Measurements from ENCODE around the gene ZSCAN29. TPM values are rescaled to one million over a fixed set of nuclear protein-coding genes. Genes with fewer than 3 reads are reported as not detected.

Gene ZSCAN29
- polyA plus RNA-seq, 1 donor from 2014 or later, result 37.5 TPM

DNA sequence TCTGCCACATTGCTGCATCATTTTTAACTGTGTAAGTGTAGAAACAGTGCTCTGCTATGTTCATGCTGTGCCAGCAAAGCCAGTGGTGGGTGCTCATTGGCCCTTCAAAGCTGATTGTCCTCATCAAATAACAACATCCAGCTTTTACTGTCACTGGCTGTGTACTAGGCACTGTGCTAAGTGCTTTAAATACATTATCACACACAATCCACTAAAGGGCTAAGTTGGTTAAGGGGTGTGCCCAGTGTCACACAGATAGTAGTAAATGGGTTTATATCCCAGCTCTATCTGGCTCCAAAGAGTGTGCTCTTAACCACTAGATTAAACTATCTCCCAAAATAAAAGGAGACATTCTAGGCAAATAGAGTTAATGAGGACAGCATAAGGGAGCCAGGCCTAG lies 7.8 kb upstream of the ZSCAN29 start:
- Histone ChIP-seq H3K4me2 (ENCODE audit: low read length) (no peak overlapping the region), H3K9me2 (ENCODE audit: insufficient read depth, low read length) (no peaks in the 10 kb centered on the region), H3K9ac (ENCODE audit: low read length) (no peak overlapping the region), H3K36me3 (ENCODE audit: insufficient read depth, low read length) (peaks cover 3% of the 10 kb centered on the region), H2AFZ (ENCODE audit: low read depth, low read length) (no peak overlapping the region), H3K27me3 (ENCODE audit: insufficient read depth, low read depth, low read length) (no peaks in the 10 kb centered on the region), H3K27ac (ENCODE audit: low read length) (no peak overlapping the region), H4K20me1 (ENCODE audit: insufficient read depth) (peaks cover 4% of the 10 kb centered on the region), H3K79me2 (replicated peaks; ENCODE audit: insufficient read depth, low read length) (no peaks in the 10 kb centered on the region), H3K9me3 (ENCODE audit: low read length) (no peaks in the 10 kb centered on the region), H3F3A (ENCODE audit: insufficient read depth, low read length, poor library complexity, severe bottlenecking) (no peaks in the 10 kb centered on the region), H3K4me3 (ENCODE audit: low read length) (no peak overlapping the region)
- TF ChIP-seq POLR2AphosphoS5 (IDR thresholded peaks at IDR 0.05) (no peak), RAD21 (conservative IDR thresholded peaks at IDR 0.05) (no peak), TAF1 (IDR thresholded peaks at IDR 0.05; ENCODE audit: low read depth) (no peak), EP300 (conservative IDR thresholded peaks at IDR 0.05; ENCODE audit: poor library complexity, severe bottlenecking) (no peak), SMC3 (conservative IDR thresholded peaks at IDR 0.05; ENCODE audit: poor library complexity) (no peak), EZH2 (IDR thresholded peaks at IDR 0.05; ENCODE audit: borderline replicate concordance, insufficient read depth, low read length, poor library complexity, severe bottlenecking) (no peak), MXI1 (conservative IDR thresholded peaks at IDR 0.05; ENCODE audit: poor library complexity, severe bottlenecking) (no peak)
- TF ChIP-seq, protein P1, sequence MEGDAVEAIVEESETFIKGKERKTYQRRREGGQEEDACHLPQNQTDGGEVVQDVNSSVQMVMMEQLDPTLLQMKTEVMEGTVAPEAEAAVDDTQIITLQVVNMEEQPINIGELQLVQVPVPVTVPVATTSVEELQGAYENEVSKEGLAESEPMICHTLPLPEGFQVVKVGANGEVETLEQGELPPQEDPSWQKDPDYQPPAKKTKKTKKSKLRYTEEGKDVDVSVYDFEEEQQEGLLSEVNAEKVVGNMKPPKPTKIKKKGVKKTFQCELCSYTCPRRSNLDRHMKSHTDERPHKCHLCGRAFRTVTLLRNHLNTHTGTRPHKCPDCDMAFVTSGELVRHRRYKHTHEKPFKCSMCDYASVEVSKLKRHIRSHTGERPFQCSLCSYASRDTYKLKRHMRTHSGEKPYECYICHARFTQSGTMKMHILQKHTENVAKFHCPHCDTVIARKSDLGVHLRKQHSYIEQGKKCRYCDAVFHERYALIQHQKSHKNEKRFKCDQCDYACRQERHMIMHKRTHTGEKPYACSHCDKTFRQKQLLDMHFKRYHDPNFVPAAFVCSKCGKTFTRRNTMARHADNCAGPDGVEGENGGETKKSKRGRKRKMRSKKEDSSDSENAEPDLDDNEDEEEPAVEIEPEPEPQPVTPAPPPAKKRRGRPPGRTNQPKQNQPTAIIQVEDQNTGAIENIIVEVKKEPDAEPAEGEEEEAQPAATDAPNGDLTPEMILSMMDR (IDR thresholded peaks at IDR 0.05; ENCODE audit: poor library complexity, severe bottlenecking), result no peak
- TF ChIP-seq, protein P2, sequence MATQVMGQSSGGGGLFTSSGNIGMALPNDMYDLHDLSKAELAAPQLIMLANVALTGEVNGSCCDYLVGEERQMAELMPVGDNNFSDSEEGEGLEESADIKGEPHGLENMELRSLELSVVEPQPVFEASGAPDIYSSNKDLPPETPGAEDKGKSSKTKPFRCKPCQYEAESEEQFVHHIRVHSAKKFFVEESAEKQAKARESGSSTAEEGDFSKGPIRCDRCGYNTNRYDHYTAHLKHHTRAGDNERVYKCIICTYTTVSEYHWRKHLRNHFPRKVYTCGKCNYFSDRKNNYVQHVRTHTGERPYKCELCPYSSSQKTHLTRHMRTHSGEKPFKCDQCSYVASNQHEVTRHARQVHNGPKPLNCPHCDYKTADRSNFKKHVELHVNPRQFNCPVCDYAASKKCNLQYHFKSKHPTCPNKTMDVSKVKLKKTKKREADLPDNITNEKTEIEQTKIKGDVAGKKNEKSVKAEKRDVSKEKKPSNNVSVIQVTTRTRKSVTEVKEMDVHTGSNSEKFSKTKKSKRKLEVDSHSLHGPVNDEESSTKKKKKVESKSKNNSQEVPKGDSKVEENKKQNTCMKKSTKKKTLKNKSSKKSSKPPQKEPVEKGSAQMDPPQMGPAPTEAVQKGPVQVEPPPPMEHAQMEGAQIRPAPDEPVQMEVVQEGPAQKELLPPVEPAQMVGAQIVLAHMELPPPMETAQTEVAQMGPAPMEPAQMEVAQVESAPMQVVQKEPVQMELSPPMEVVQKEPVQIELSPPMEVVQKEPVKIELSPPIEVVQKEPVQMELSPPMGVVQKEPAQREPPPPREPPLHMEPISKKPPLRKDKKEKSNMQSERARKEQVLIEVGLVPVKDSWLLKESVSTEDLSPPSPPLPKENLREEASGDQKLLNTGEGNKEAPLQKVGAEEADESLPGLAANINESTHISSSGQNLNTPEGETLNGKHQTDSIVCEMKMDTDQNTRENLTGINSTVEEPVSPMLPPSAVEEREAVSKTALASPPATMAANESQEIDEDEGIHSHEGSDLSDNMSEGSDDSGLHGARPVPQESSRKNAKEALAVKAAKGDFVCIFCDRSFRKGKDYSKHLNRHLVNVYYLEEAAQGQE (IDR thresholded peaks at IDR 0.05; ENCODE audit: borderline replicate concordance), result no peak

DNA sequence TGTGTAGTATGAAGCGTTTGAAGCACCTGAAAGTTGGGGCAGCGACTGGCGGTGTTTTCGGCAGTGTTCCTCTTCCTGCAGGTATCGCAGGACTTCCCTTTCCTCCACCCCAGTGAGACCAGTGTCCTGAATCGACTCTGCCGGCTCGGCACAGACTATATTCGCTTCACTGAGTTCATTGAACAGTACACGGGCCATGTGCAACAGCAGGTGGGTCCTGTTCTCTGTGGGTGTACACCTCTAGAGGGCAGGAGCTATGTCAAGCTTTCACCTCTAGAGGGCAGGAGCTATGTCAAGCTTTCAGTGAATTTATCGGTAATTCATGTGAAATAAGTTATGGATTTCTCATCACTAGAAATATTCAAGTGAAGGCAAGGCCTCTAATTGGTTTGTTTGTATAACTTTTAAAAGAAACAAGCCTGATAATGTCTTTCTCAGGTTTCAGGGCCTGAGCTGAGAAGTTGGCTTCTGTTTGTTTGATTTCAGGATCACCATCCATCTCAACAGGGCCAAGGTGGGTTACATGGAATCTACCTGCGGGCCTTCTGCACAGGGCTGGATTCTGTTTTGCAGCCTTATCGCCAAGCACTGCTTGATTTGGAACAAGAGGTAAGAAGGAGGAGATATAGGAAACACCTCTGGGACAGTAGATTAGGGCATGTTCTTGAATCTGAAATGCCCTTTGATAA lies 5.3 kb upstream of the ZSCAN29 start:
- no peaks in the 10 kb centered on the region for H3F3A ChIP-seq (ENCODE audit: insufficient read depth, low read length, poor library complexity, severe bottlenecking)
- H3K27ac ChIP-seq (ENCODE audit: low read length), result no peak overlapping the region
- no peak overlapping the region for H2AFZ ChIP-seq (ENCODE audit: low read depth, low read length)
- no peaks in the 10 kb centered on the region for H3K9me2 ChIP-seq (ENCODE audit: insufficient read depth, low read length)
- H3K4me2 ChIP-seq (ENCODE audit: low read length), result no peak overlapping the region
- no peaks in the 10 kb centered on the region for H3K27me3 ChIP-seq (ENCODE audit: insufficient read depth, low read depth, low read length)
- no peaks in the 10 kb centered on the region for H3K9me3 ChIP-seq (ENCODE audit: low read length)
- H3K9ac ChIP-seq (ENCODE audit: low read length), result no peak overlapping the region
- H3K36me3 ChIP-seq (ENCODE audit: insufficient read depth, low read length), result no peaks in the 10 kb centered on the region
- peaks cover 23% of the 10 kb centered on the region for H3K79me2 ChIP-seq (replicated peaks; ENCODE audit: insufficient read depth, low read length)
- H4K20me1 ChIP-seq (ENCODE audit: insufficient read depth), result no peaks in the 10 kb centered on the region
- no peak for TF ChIP-seq TAF1 (IDR thresholded peaks at IDR 0.05; ENCODE audit: low read depth)
- no peak for TF ChIP-seq EP300 (conservative IDR thresholded peaks at IDR 0.05; ENCODE audit: poor library complexity, severe bottlenecking)
- TF ChIP-seq, protein P1 (IDR thresholded peaks at IDR 0.05; ENCODE audit: poor library complexity, severe bottlenecking), result peak; percentile 72
- TF ChIP-seq SMC3 (conservative IDR thresholded peaks at IDR 0.05; ENCODE audit: poor library complexity), result peak; percentile 51
- TF ChIP-seq RAD21 (conservative IDR thresholded peaks at IDR 0.05), result peak; percentile 41
- TF ChIP-seq POLR2AphosphoS5 (IDR thresholded peaks at IDR 0.05), result no peak
- TF ChIP-seq MXI1 (conservative IDR thresholded peaks at IDR 0.05; ENCODE audit: poor library complexity, severe bottlenecking), result no peak
- no peak for TF ChIP-seq EZH2 (IDR thresholded peaks at IDR 0.05; ENCODE audit: borderline replicate concordance, insufficient read depth, low read length, poor library complexity, severe bottlenecking)
- no peak overlapping the region for H3K4me3 ChIP-seq (ENCODE audit: low read length)

All from neural cell (in vitro differentiated cells).